Memory B cell (primary cell): ENCODE results near the gene MICALL1.
"Not testable (repeated sequence)": the region's sequence is repeated elsewhere in the genome, so short reads cannot be mapped to it uniquely, and the experiment has no call there.

ENCODE experiments used
- ATAC-seq: fragments of 150-1000 bp; cut with Tn5 transposase; 2 replicates; pipeline ENCODE4 v1.10.0; 2021; ENCODE audit warnings: low read depth, mild to moderate bottlenecking, moderate library complexity
- DNase-seq, 2 donors: peaks; one replicate each; pipeline ENCODE4 v3.0.0; 2022; ENCODE audit warnings: low spot score in 2 of 2
- H3K27ac Mint-ChIP-seq: one replicate; pipeline ENCODE4 v1.8.0; 2022; ENCODE audit warnings: mild to moderate bottlenecking, moderate library complexity, mixed read lengths
- H3K27me3 Mint-ChIP-seq: one replicate; pipeline ENCODE4 v1.8.0; 2022; ENCODE audit warnings: mixed read lengths
- H3K36me3 Mint-ChIP-seq: one replicate; pipeline ENCODE4 v1.8.0; 2022; ENCODE audit warnings: mild to moderate bottlenecking, mixed read lengths
- H3K4me1 Mint-ChIP-seq: one replicate; pipeline ENCODE4 v1.8.0; 2022; ENCODE audit warnings: mixed read lengths
- H3K4me3 Mint-ChIP-seq: one replicate; pipeline ENCODE4 v1.8.0; 2022; ENCODE audit warnings: mild to moderate bottlenecking, moderate library complexity, mixed read lengths
- H3K9me3 Mint-ChIP-seq: one replicate; pipeline ENCODE4 v1.8.0; 2022; ENCODE audit warnings: mixed read lengths

Gene MICALL1

DNA sequence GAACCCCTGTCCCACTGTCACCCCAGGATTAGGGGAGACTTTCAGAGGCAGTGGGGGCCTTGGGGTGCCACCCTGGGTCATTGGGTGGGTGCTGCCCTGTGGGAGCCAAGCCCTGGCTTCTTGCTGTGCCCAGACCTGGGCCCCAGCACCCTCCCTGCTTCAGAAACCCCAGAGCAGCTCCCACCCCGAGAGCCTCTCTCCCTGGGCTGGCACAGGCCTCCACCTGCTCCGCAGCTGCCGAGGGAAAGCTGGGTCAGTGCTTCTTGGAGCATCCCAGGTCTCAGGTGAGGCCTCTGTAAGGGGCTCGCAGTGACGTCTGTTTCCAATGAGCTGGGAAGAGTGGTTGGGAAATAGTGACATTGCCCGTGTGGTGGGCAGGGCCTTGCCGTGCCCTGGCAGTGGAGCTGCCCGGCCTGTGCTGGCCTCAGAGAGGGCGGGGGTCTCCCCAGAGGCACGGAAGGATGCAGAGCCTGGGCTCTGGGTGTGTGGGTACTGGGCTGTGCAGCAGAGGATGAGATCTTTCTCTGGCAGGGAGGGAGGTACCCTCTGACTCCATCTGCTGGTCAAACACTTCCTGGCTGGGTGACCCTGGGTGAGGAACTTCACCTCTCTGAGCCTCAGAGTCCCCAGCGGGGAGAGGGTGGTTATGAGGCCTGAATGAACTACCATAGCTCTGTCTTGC lies 24.3 kb downstream of the MICALL1 start:
- no peak for DNase-seq
- ATAC-seq, result no peak
- Mint-ChIP-seq H3K4me1 (peaks cover 15% of the 10 kb centered on the region), H3K27me3 (no peaks in the 10 kb centered on the region), H3K27ac (no peak overlapping the region), H3K4me3 (no peak overlapping the region), H3K9me3 (no peaks in the 10 kb centered on the region), H3K36me3 (peaks cover 9% of the 10 kb centered on the region)

DNA sequence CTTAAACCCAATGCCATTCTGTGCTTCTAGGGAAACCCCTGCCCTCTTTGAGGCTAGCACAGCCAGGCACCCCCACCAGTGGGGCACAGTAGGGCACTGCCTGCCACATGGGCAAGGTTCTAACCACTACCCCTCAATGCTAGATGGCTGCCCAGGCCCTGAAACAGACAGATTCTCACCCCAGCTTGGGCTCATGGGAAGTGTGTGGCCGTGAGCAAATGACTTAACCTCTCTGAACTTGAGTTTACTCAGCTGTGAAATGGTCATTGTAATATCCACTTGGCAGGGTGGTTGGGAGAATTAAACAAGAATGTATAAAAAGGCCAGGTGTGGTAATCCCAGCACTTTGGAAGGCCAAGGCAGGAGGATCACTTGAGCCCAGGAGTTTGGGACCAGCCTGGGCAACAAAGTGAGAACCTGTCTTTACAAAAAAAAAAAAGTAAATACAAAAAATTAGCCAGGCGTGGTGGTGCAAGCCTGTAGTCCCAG lies 24.9 kb downstream of the MICALL1 start:
- Mint-ChIP-seq H3K9me3 (no peaks in the 10 kb centered on the region), H3K27me3 (no peaks in the 10 kb centered on the region), H3K4me3 (no peak overlapping the region)

DNA sequence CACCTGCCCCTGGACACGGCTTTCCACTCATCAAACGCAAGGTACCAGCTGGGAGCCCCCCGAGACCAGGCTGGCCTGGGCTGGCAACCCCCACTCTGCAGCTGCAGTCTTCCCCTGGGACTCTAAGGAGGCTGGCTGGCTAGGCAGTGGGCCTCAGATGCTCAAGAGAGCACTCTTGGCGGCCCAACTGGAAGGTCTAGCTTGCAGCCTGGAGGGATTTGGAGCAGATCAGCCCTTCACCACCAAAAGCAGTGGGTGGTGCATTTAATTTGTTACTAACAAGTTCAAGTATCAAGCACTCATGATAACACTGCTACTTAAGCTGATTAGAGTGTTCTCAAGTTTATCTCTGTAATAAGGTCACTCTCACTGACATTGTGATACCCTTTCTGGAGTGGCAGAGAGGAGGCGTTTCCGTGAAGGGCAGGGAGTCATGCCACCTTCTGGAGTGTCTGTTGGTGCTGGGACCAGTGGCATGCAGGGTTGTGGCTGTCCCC lies 25.8 kb downstream of the MICALL1 start:
- no peak overlapping the region for H3K4me3 Mint-ChIP-seq
- H3K27me3 Mint-ChIP-seq, result no peaks in the 10 kb centered on the region
- H3K4me1 Mint-ChIP-seq, result peaks cover 15% of the 10 kb centered on the region
- DNase-seq (no peak), ATAC-seq (no peak)
- H3K9me3 Mint-ChIP-seq, result no peaks in the 10 kb centered on the region
- peaks cover 13% of the 10 kb centered on the region for H3K36me3 Mint-ChIP-seq
- peak overlapping the region; percentile 17 for H3K27ac Mint-ChIP-seq

More for the DNA sequence above, 24.9 kb downstream of the MICALL1 start:
- ATAC-seq, result no peak
- no peak for DNase-seq
- Mint-ChIP-seq H3K36me3 (peaks cover 9% of the 10 kb centered on the region), H3K4me1 (peaks cover 15% of the 10 kb centered on the region), H3K27ac (no peak overlapping the region)

DNA sequence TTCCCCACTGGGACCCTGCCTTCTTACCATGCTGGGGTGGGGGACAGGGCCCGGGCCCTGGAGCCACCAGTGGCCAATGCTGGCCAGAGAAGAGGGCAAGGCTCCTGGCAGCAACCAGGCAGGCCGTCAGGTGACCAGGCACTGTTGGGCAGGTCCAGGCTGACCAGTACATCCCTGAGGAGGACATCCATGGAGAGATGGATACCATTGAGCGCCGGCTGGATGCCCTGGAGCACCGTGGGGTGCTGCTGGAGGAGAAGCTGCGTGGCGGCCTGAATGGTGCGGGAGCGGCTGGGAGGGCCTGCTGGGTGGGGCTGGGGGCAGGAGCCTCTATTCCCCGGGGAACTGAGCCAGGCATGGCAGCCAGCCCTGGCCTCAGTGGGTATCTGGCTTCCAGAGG lies 26.3 kb downstream of the MICALL1 start:
- Mint-ChIP-seq H3K4me1 (peaks cover 15% of the 10 kb centered on the region), H3K9me3 (no peaks in the 10 kb centered on the region), H3K27me3 (no peaks in the 10 kb centered on the region), H3K36me3 (peaks cover 13% of the 10 kb centered on the region), H3K4me3 (no peak overlapping the region), H3K27ac (no peak overlapping the region)
- no peak for ATAC-seq
- no peak for DNase-seq

DNA sequence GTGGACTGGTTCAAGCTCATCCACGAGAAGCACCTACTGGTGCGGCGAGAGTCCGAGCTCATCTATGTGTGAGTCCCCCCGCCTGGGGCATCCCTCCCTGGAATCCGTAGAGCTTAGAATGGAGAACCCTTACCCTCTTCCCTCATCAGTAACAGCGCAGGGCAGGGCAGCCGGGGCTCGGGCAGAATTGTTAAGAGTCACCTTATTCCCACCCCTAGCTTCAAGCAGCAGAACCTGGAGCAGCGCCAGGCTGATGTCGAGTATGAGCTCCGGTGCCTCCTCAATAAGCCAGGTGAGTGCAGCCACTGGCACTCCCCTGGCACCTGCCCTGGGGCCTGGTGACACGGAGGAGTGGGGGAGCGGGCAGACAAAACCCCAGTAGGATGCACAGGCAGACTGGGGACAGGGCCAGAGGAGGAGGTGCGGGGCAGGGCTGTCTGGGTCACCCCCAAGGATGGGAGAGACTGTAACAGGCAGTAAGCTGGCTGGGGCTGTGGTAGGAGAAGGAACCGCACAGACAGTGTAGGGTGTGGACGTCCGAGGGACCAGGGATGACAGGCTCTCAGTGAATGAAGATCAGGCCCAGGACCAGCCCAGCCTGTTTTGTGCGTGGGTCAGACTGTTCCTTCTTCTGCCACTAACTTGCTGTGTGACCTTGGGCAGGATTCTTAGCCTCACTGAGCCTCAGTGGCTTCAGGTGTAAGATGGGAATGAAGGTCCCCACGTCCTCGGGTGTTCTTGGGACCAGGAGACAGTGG lies 26.9 kb downstream of the MICALL1 start:
- Mint-ChIP-seq H3K27me3 (no peaks in the 10 kb centered on the region), H3K9me3 (no peaks in the 10 kb centered on the region), H3K4me3 (no peak overlapping the region), H3K4me1 (peaks cover 15% of the 10 kb centered on the region), H3K36me3 (peaks cover 18% of the 10 kb centered on the region), H3K27ac (no peak overlapping the region)
- DNase-seq (no peak), ATAC-seq (no peak)

DNA sequence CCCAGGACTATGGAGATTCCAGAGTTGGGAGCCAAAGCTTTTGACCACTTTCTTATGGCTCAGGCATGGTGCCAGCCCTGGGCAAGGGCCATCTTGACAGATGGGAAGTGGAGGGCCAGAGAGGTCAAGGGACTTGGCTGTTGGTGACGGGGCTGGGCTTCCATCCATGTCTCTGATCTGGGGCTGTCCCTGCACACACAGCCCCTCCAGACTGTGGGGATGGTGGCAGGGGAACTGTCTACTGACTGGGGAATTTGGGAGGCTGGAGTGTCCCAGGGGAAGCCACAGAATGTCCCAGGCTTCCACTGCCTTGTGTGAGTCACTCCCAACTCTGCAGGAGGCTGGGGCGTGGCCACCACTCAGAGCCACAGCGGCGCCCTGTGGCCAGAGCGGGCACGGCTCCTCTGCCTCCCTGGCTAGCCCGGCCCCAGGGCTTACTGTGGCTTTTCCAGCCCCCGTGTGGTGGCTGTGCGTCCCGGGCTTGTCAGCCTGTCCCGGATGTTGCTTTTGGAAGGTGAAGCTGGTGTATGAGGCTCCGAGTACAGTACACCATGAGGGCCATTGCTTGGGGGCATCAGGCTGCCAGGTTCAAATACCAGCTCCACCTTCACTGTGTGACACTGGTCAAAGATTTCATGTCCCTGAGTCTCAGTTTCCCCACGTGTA lies 27.7 kb downstream of the MICALL1 start:
- Mint-ChIP-seq H3K27ac (no peak overlapping the region), H3K9me3 (no peaks in the 10 kb centered on the region), H3K4me1 (peaks cover 12% of the 10 kb centered on the region), H3K36me3 (peaks cover 14% of the 10 kb centered on the region), H3K27me3 (no peaks in the 10 kb centered on the region), H3K4me3 (no peak overlapping the region)
- peak; percentile 99 for ATAC-seq
- peak; percentile 69 to 83 for DNase-seq

DNA sequence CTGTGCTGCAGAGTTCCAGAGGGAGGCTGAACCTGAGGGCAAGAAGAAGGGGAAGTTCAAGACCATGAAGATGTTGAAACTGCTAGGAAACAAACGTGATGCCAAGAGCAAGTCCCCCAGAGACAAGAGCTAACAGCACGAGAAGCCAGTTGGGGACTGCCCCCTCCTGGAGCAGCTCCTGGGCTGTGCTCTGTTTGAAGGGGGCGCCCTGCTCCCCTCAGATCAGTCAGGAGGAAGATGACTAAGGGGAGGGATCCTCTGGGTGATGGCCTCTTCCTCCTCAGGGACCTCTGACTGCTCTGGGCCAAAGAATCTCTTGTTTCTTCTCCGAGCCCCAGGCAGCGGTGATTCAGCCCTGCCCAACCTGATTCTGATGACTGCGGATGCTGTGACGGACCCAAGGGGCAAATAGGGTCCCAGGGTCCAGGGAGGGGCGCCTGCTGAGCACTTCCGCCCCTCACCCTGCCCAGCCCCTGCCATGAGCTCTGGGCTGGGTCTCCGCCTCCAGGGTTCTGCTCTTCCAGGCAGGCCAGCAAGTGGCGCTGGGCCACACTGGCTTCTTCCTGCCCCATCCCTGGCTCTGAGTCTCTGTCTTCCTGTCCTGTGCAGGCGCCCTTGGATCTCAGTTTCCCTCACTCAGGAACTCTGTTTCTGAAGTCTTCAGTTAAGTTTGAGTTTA lies 34.7 kb downstream of the MICALL1 start:
- Mint-ChIP-seq H3K9me3 (no peaks in the 10 kb centered on the region), H3K36me3 (peaks cover 17% of the 10 kb centered on the region), H3K4me1 (no peaks in the 10 kb centered on the region), H3K4me3 (no peak overlapping the region), H3K27ac (no peak overlapping the region), H3K27me3 (no peaks in the 10 kb centered on the region)
- DNase-seq (no peak), ATAC-seq (no peak)

DNA sequence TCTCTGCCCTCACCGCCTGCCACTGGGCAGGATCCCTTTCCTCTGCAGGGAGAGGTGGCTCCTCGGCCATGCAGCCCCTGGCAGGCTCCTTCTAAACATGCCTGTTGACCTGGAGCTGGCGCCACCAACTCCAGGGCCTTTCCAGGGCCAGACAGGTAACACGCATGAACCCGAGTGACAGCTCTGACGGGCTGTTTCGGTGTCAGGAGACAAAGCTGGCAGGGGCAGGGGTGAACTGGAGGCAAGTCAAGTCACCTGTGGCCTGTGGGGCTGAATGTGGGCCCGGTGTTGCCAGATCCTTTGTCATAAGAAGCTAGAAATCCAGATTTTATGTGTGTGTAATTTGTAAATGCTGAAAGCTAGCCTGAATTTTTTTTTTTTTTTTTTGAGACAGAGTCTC lies 36.0 kb downstream of the MICALL1 start:
- Mint-ChIP-seq H3K4me3 (no peak overlapping the region), H3K27me3 (no peaks in the 10 kb centered on the region), H3K9me3 (no peaks in the 10 kb centered on the region), H3K27ac (peak overlapping the region; percentile 54), H3K4me1 (no peaks in the 10 kb centered on the region), H3K36me3 (peaks cover 14% of the 10 kb centered on the region)
- DNase-seq (no peak), ATAC-seq (no peak)

DNA sequence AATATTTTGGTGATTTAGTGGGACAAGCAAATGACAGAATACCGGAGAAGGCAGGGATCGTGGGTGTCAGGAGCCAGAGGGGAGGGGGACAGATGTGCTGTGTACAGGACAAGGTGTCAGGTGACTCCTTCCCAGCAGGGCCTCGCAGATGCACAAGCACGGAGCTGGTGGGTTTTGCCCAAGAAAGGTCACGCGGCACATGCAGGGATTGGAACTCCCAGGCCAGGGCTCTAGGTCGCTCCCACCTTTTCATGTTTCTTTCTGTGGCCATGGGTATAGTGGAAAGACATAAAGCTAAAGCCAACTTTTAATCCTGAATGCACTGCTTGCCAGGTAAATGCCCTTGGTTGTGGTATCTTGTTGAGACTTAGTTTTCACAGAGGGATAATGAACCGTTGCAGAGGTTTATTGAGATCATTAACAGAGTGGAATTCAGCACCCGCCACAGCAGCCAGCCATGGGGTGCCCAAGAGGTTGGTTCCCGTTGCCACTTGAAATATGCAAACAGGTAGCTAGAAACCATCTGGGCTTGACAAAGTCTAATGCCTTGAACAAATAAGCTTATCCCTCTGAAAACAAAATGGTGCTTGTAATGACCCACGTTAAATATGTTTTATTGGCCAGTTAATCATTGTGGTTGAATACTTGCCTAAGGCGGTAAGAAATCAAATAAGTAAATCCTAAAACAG lies 37.2 kb downstream of the MICALL1 start:
- Mint-ChIP-seq H3K27ac (no peak overlapping the region), H3K4me1 (no peaks in the 10 kb centered on the region), H3K27me3 (no peaks in the 10 kb centered on the region), H3K9me3 (no peaks in the 10 kb centered on the region), H3K36me3 (peaks cover 8% of the 10 kb centered on the region), H3K4me3 (no peak overlapping the region)
- DNase-seq (no peak), ATAC-seq (no peak)

DNA sequence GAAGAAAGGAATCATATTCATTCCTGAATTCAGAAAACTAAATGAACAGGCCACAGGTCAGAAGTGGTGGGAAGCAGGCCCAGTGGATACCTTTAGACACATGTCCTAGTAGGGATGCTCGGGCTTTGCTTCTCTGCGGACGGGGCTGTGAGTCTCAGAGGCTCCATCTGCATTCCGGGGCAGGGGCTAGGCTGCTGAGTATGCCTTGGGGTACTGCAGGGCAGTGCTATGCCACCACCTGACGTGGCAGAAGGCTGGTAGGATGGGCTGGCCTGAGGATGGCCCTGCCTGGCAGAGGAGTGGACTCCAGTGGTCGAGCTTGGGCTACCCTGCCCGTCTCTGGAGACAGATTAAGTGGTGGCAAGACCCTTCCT lies 37.7 kb downstream of the MICALL1 start:
- no peak for DNase-seq

DNA sequence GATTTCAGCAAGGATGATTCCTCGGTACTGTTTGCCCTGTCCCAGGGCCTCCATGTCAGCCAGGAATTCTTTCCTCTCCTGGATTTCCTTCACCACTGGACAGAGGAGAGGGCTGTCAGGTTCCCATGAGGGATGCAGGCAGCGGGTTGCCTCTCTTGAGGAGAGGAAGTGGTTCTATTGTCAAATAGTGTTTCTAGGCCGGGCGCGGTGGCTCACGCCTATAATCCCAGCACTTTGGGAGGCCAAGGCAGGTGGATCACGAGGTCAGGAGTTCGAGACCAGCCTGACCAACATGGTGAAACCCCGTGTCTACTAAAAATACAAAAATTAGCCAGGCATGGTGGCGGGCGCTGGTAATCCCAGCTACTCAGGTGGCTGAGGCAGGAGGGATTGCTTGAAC lies 38.3 kb downstream of the MICALL1 start:
- H3K4me1 Mint-ChIP-seq, ATAC-seq, H3K9me3 Mint-ChIP-seq, H3K27ac Mint-ChIP-seq, DNase-seq, H3K27me3 Mint-ChIP-seq, H3K36me3 Mint-ChIP-seq, H3K4me3 Mint-ChIP-seq: not testable (repeated sequence)

More for the DNA sequence above, 37.7 kb downstream of the MICALL1 start:
- Mint-ChIP-seq H3K27me3 (no peaks in the 10 kb centered on the region), H3K27ac (no peak overlapping the region), H3K4me1 (no peaks in the 10 kb centered on the region), H3K4me3 (no peak overlapping the region), H3K9me3 (no peaks in the 10 kb centered on the region), H3K36me3 (peaks cover 8% of the 10 kb centered on the region)
- no peak for ATAC-seq

DNA sequence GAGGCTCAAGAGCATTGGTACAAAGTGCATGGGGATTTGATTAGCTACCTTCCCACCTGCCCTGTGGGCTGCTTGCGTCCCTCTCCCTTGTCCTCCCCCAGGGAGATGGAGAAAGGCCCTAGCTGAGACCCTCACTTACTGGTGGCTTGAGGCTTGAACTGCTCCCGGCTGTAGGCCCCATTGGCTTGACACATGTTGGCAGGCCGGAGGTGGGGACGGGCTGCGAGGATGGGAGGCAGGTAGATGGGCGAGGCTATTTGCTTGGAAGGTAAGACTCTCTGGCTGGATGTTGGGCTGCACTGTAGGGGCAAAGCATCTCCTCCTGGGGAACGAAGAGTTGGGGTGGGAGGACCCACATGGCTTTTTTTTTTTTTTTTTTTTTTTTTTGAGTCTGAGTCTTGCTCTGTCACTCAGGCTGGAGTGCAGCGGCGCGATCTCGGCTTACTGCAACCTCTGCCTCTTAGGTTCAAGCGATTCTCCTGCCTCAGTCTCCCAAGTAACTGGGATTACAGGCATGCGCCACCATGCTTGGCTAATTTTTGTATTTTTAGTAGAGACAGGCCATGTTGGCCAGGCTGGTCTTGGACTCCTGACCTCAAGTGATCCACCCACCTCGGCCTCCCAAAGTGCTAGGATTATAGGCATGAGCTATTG lies 41.2 kb downstream of the MICALL1 start:
- not testable (repeated sequence) for H3K27ac Mint-ChIP-seq, H3K4me1 Mint-ChIP-seq, DNase-seq, H3K4me3 Mint-ChIP-seq, H3K9me3 Mint-ChIP-seq, ATAC-seq, H3K36me3 Mint-ChIP-seq, H3K27me3 Mint-ChIP-seq

DNA sequence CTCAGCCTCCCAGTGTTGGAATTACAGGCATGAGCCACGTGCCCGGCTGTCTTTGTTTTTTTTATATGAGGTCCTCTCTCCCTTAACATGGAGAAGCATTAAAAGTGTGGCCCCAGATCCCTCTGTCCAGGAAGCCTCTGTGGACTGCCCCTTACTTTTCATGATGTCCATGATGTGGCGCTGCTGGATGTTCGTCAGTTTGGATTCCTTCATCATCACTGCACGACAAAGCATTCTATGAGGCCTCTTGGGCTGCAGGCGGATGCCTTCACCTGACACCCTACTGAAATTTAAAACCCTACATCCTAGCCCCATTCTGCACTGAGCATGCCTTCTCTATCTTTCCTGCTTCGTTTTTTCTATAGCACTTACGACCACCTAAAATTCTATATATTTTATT lies 45.2 kb downstream of the MICALL1 start:
- H3K4me3 Mint-ChIP-seq, result no peak overlapping the region
- DNase-seq (no peak), ATAC-seq (no peak)
- no peaks in the 10 kb centered on the region for H3K9me3 Mint-ChIP-seq
- H3K4me1 Mint-ChIP-seq, result peaks cover 16% of the 10 kb centered on the region
- no peak overlapping the region for H3K27ac Mint-ChIP-seq
- no peaks in the 10 kb centered on the region for H3K36me3 Mint-ChIP-seq
- H3K27me3 Mint-ChIP-seq, result no peaks in the 10 kb centered on the region
